Thoracic aorta (tissue), 2 donors: ENCODE data around the gene TTC13. TPM values are rescaled to one million over a fixed set of nuclear protein-coding genes. Genes with fewer than 3 reads are reported as not detected.

ENCODE experiments used
- ATAC-seq: fragments of 150-250 bp; one replicate; pipeline ENCODE4 v1.8.0; 2017; ENCODE audit warnings: low read depth; ENCODE audit not compliant: insufficient number of reproducible peaks, low FRiP score
- DNase-seq: peaks from one replicate; pipeline ENCODE4 v3.0.0-alpha.2; 2020; ENCODE audit warnings: low spot score
- H3K27ac ChIP-seq, 2 donors: fragments of 200-600 bp; sonication (generic); 1 replicate in 1 of 2; 2 replicates in 1 of 2; pipeline ENCODE4 v1.5.1; 2016; ENCODE audit warnings: mild to moderate bottlenecking in 2 of 2, moderate library complexity in 2 of 2
- H3K27me3 ChIP-seq: fragments of 200-600 bp; sonication (generic); replicated peaks from 2 replicates; pipeline ENCODE4 v1.6.0; 2016; ENCODE audit warnings: mild to moderate bottlenecking; ENCODE audit not compliant: insufficient read depth
- H3K36me3 ChIP-seq: fragments of 200-600 bp; sonication (generic); one replicate; pipeline ENCODE4 v1.5.1; 2016
- H3K4me1 ChIP-seq, 2 donors: fragments of 200-600 bp; sonication (generic); 1 replicate in 1 of 2; 2 replicates in 1 of 2; pipeline versions ENCODE4 v1.5.1 to v1.6.0; 2016; ENCODE audit warnings: low read depth in 2 of 2, mild to moderate bottlenecking in 1 of 2; ENCODE audit not compliant: control insufficient read depth in 1 of 2
- H3K4me3 ChIP-seq: fragments of 200-600 bp; sonication (generic); 2 replicates; pipeline ENCODE4 v1.5.1; 2016; ENCODE audit warnings: mild to moderate bottlenecking
- H3K9me3 ChIP-seq: fragments of 200-600 bp; sonication (generic); 2 replicates; pipeline ENCODE4 v1.5.1; 2016
- CTCF ChIP-seq: fragments of 200-600 bp; sonication (generic); IDR thresholded peaks from one replicate; pipeline ENCODE4 v1.5.1; 2019; ENCODE audit warnings: antibody characterized with exemption
- total RNA-seq, 2 donors: library from RNA; depleted of rRNA; stranded (reverse); fragments of >200 nt; gene quantifications; one replicate each; pipeline versions ENCODE4 v1.1.0 to v1.2.3, GENCODE V29; 2016

The TTC13 gene
- total RNA-seq, 2 donors from 2014 or later: 35.0 to 66.1 TPM

DNA sequence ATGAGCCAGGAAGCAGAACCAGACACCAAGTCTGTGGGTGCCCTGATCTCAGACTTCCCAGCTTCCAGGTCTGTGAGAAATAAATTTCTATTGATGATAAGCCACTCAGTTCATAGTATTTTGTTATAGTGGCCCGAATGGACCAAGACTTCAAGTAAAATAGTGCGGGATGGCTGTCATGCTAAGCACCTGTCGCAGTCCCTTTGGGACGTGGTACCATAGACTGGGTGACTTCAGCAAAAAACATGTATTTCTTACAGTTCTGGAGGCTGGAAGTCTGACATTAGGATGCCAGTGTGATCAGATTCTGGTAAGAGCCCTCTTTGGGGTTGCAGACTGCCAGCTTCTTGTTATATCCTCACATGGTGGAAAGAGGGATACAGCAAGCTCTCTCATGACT, 107.7 kb downstream of the TTC13 start:
- H3K36me3 ChIP-seq: no peaks in the 10 kb centered on the region
- no peak for ATAC-seq
- peaks cover 8 to 24% of the 10 kb centered on the region in 2 donors for H3K4me1 ChIP-seq
- H3K27me3 ChIP-seq: no peaks in the 10 kb centered on the region
- TF ChIP-seq CTCF: no peak
- H3K4me3 ChIP-seq: no peak overlapping the region
- H3K9me3 ChIP-seq: no peaks in the 10 kb centered on the region
- H3K27ac ChIP-seq: peak overlapping the region; percentile 11 to 91
- DNase-seq: no peak

DNA sequence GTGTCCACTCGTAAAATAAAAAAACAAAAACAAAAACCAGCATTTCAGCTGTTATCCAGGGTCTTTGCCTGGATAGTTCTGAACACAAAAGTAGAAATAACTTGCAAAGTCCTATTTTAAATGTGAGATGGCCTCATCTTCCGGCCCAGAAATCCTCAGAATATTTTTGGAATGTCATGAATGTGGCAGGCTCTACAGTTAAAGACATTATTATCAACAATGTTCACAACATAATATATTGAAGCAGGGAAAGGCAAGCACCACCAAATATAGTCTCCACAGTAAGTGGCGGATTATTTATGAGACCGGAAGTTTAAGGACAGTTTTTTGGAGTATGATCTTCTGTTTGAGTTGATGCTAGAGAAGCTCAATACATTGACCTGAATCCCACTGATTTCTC, 109.2 kb downstream of the TTC13 start:
- TF ChIP-seq CTCF: no peak
- Histone ChIP-seq H3K27me3 (no peaks in the 10 kb centered on the region), H3K36me3 (no peaks in the 10 kb centered on the region), H3K4me3 (peak overlapping the region; percentile 99), H3K9me3 (no peaks in the 10 kb centered on the region), H3K4me1 (peaks cover 22 to 38% of the 10 kb centered on the region in 2 donors), H3K27ac (peak overlapping the region; percentile 91 to 94)
- no peak for DNase-seq
- no peak for ATAC-seq

DNA sequence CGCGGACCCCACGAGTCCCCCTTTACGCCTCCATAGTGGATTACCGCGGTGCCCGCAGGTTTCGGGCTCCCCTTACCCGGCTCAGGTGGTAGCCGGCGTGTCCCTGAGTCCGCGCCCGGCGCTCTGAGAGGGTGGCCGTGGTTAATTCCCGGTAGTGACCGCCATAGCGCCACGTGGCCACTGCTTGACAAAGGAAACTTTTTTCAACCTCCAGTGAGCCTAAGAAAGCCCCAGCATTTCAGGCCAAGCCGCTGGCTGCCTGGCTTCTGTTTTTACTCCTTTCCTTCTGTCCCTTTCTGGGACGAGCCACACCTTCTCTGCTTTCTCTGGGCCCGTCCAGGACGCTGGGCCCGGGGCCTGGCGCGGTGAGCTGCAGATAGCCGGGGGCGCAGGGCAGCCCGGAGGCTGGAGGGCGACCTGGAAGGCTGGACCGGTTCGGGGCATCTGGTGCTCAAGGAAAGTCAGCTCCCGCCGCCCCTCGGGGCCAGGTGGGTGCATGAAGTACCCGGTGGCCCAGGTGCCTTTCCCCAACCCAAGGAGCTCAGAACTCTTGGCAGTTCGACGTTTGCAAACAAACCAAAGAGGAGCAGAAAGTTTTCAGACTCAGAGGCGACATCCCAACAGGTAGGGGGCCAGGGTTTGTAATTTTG, 109.8 kb downstream of the TTC13 start:
- DNase-seq: no peak
- Histone ChIP-seq H3K9me3 (no peaks in the 10 kb centered on the region), H3K27ac (peak overlapping the region; percentile 91 to 94), H3K4me3 (peak overlapping the region; percentile 99), H3K36me3 (no peaks in the 10 kb centered on the region), H3K27me3 (no peaks in the 10 kb centered on the region), H3K4me1 (peaks cover 28 to 45% of the 10 kb centered on the region in 2 donors)
- no peak for TF ChIP-seq CTCF
- ATAC-seq: peak; percentile 10

DNA sequence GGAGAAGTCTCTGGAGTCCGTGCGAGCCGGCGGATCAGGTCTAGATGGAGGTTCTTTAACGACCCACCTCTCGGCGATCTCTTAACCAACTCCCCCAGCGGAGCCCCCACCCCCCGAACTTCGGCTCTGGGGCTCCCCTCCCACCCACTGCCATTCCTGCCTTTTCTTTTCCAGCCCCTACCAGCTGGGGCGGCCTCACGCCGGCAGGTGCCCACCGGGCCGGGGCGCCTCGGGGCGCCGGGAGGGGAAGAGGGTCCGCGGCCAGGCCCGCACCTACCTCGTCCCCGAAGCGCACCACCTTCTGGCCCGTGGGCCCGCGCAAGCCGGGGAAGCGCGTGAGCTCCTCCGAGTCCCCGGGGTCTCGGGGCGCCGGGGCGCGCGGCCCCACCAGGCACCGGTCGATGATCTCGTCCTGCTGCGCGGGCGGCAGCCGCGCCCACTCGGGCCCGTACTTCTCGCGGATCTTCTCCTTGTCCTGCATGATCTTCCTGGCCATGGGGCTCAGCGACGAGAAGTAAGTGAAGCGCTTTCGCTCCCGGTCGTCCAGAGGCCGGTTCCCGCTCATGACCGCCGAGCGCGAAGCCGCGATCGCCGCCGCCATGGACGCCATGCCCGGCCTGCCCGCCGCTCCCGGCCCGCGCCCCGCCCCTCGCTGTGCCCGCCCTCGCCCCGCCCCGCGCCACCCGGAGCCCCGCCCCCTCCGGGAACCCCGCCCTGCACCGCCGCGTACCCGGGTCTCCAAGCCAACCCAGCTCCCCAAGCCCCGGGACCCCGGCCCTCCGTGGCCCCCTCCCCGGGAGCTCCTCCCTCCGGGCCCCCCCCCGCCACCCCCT, 110.5 kb downstream of the TTC13 start, which contains the start of gene C1orf198:
TSS of gene C1orf198 (minus strand) at position 619 of the 833 bp plus-strand sequence. CDS start at position 610, 9 bp downstream.
- ATAC-seq: peak; percentile 68
- no peak for TF ChIP-seq CTCF
- H3K27me3 ChIP-seq: no peaks in the 10 kb centered on the region
- no peaks in the 10 kb centered on the region for H3K36me3 ChIP-seq
- no peak for DNase-seq
- peak within 1 kb of the TSS; percentile 94 to 96 for H3K27ac ChIP-seq
- H3K4me1 ChIP-seq: peaks cover 35 to 51% of the 10 kb centered on the region in 2 donors
- H3K9me3 ChIP-seq: no peaks in the 10 kb centered on the region
- peak within 1 kb of the TSS; percentile 99 for H3K4me3 ChIP-seq
